Epithelial cell of prostate (primary cell): ENCODE results near the gene OTULINL.

Source experiments
- DNase-seq: peaks from one replicate; pipeline ENCODE4 v3.0.0-alpha.2; 2011; ENCODE audit warnings: low read depth, low spot score
- H3K27ac ChIP-seq: fragments of 450-650 bp; 2 replicates; pipeline ENCODE4 v1.5.1; 2017; ENCODE audit warnings: mild to moderate bottlenecking

Gene OTULINL

DNA sequence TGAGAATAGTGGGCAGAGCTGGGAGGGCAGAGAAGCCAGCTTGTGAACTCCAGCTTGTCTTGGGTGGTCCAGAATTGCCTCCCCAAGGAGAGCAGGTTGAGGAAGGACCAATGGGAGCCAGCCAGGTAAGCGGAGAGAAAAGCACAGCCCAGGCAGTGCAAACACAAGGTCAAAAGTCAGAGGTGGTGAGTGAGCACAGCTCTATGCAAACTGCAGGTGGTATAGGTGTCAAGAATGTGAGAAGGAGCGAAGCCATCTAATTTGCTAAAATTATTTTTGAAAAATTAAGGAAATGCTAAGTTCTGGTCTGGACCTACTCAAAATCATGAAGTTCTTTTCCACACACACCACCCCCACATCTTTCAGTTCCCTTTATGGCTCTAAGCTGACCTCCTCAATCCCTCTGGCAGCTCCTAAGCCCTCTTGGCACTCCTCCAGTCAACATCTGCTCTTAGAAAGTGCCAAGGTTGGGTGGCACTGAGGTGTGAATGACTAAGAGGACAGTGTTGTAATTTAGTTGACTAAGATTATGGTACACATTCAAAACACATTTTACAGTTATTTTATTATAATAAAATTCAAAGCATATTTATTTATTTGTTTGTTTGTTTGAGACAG is 6.6 kb upstream of the OTULINL start:
- DNase-seq, result no peak
- H3K27ac ChIP-seq, result no peak overlapping the region

DNA sequence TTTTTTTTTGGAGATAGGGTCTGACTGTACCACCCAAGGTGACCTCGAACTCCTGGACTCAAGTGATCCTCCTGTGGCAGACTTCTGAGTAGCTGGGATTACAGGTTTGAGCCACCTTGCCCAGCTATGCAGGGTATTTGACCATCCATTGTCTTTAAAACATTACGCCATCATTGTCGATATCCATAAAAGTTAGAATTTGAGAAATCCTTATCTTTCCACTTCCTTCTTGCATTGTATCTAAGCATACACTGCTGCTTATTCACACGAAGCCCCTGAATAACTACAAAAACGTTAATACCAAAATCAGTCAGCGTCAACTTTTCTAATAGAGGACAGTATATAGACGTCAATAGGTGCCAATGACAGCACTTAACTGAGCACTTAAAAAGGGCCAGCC is 5.4 kb upstream of the OTULINL start:
- no peak overlapping the region for H3K27ac ChIP-seq
- DNase-seq, result no peak

DNA sequence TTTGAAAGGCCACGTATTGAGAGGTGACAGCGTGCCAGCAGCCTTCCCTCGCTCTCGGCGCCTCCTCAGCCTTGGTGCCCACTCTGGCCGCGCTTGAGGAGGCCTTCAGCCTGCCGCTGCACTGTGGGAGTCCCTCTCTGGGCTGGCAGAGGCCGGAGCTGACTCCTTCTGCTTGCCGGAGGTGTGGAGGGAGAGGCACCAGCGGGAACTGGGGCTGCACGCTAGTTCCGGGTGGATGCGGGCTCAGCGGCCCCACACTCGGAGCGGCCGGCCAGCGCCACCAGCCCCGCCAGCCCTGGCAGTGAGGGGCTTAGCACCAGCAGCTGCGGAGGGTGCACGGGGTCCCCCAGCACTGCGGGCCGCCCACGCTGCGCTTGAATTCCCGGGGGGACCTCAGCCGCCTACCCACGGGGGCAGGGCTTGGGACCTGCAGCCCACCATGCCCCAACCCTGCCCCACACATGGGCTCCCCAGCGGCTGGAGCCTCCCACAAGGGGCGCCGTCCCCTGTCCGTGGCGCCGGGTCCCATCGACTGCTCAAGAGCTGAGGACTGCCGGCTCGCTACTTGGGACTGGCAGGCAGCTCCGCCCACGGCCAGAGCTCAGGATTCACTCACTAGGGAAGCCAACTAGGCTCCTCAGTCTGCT is 4.4 kb upstream of the OTULINL start:
- no peak overlapping the region for H3K27ac ChIP-seq
- no peak for DNase-seq

DNA sequence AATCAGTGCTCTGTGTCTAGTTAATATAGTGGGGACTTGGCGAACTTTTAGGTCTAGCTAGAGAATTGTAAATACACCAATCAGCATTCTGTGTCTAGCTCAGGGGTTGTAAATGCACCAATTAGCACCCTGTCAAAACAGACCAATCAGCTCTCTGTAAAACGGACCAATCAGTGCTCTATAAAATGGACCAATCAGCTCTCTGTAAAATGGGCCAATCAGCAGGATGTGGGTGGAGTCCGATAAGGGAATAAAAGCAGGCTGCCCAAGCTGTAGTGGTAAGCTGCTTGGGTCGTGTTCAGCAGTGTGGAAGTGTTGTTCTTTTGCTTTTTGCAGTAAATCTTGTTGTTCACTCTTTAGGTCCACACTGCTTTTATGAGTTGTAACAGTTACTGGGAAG is 3.6 kb upstream of the OTULINL start:
- no peak overlapping the region for H3K27ac ChIP-seq
- no peak for DNase-seq

DNA sequence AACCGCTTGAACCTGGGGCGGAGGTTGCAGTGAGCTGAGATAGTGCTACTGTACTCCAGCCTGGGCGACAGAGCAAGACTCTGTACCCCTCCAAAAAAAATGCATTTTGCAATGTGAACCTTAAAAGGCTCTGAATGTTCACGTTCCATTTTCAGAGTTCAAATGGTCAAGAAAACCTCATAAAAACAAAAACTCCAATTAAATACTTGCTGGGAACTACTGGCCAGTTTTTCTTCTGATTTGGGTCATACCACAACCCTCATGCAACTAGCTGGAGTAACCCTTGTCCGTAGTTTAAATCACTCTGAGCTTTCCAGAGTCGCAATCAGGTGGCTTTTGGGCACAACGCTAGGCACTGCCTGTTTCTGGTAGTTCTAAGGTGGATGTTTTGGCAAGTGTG is 2.3 kb upstream of the OTULINL start:
- no peak for DNase-seq
- H3K27ac ChIP-seq, result no peak overlapping the region

DNA sequence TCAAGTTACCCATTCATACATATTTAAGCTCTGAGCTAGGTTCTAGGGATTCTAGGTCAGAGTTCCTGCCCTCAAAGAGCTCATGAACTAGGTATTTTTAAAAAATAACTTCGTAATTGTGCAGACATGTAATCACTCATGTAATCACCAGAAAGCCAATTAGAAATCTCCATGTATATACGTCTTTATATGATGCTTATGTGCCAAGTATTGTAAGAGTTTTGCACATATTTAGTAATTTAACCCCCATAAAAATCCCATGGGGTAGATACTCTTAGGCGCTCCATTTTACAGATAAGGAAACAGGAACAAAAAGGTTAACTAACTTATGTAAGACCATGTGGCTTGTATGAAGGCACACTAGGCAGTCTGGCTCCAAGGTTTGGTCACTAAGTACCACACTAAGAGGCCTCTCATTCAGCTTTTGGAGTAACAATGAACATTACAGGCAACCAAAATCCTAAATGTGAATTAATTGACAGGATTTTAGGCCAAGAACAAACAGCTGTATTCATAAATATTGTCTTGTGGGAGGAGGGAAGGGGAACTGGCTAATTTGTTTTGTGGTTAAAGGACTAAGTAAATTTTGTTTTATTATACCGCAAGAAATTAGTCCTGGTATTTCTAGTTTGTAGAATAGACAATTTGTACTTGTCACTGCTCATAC is 1.7 kb upstream of the OTULINL start:
- H3K27ac ChIP-seq, result no peak overlapping the region
- DNase-seq, result no peak

DNA sequence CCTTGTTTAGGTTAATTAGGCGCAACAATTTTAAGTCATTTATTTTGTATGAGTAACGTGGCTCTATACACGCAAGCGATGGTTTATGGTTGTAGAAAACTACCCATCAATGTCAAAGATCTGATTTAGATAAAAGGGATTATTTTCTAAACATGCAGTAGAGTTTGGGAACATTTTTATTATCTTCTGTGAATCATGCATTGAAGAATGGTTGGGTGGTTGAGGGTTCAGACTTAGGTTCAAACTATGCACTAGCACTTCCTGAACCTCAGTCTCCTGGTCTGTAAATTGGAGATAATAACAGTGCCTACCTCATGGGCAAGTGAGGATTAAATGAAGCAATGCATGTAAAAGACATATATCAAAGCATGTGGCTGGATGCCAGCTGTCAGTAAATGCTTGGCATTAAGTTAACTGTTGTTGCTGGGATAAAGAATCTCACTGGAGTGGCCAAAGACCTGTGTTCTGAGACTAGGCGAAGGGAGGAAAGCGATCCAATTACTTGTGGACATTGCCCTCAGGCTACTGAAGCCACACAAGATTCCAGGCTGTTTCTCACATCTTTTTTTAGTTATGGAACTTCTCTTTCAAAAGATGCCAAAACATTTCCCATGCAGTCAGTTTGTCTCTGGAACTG is 1.1 kb upstream of the OTULINL start:
- DNase-seq, result no peak
- H3K27ac ChIP-seq, result no peak overlapping the region

DNA sequence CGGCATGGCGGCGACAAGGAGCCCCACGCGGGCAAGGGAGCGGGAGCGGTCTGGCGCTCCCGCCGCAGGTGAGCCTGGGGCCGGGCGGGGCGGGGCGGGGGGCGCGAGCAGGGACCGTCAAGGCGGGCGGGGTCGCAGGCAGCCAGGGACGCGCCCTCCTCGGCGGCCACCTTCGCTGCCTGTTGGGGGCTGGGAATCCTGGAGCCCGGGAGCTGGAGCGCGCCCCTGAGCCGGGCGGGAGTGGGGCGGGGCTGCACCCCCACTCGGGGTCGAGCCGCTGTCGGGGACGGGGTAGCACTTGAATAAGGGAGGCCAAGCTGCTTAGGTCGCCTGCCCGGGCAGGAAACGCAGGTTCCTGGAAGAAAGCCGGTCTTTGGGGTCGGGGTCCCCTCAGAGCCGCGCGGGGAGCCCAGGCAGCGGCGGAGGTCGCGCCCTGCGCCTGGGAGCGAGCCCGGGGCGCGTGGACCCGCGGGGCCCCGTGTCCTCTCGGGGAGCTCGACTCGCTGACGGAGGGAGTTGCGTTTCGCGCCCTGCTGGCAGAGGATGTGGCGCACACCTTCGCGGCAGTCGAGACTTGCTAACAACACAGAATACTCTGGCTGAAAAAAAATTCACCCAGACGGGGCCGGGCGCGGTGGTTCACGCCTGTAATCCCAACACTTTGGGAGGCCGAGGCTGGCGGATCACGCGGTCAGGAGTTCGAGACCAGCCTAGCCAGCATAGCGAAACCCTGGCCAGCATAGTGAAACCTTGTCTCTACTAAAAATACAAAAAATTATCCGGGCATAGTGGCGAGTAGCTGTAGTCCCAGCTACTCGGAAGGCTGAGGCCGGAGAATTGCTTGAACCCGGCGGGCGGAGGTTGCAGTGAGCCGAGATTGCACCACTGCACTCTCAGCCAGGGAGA is 552 bp downstream of the OTULINL start:
- no peak overlapping the region for H3K27ac ChIP-seq
- no peak for DNase-seq

DNA sequence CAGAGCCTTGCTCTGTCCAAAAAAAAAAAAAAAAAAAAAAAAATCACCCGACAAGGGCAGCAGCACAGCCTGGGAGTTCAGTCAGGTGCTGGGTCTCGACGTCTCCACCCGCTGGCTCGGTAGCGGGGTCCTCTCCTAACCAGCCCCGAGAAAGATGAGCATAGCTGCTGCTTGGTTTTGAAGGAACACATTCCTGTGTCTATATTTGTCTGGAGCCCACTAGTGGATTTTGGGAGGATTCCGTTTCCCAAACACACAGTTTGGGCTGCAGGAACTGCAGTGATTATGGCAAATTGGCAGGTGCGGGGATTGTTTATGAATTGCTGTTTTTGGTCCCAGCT is 1.2 kb downstream of the OTULINL start:
- H3K27ac ChIP-seq, result no peak overlapping the region
- DNase-seq, result no peak

DNA sequence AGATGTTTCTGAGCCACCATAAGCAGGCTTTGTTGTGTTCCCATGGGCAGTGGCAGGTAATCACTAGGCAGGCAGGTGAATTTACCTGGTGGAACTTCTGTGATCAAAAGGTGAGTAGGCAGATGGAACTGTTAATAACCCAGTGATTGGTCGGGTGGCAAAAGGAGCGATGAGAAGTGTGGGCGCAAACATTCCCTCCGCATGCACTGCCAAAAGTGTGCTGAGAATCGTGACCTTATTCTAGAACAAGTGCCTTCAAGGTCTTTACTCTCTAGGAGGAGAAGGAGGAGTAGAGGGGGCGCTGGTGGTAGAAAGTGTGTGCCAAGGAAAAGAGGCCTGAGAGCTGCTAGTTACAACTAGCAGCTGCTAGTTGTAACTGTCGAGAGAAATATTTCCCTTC is 3.3 kb downstream of the OTULINL start:
- DNase-seq, result no peak
- no peak overlapping the region for H3K27ac ChIP-seq

DNA sequence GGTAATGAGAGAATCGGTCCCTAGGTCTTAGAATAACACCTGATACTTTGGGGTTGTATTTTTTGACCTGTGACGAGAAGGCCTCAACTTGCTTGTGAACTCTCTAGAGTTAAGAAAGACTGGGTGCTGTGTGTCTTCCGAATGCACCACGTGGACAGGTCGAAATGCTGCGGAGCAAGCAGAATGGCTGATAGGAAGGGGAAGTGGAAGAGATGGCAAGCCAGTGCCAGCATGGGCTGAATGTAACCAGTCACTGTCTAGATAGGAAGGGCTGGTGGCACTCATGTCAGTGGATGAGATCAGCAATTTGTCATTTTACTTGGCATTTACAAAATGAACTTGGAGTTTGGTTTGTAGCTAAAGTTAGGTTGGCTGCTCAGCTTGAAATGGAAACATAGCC is 5.6 kb downstream of the OTULINL start:
- no peak for DNase-seq

DNA sequence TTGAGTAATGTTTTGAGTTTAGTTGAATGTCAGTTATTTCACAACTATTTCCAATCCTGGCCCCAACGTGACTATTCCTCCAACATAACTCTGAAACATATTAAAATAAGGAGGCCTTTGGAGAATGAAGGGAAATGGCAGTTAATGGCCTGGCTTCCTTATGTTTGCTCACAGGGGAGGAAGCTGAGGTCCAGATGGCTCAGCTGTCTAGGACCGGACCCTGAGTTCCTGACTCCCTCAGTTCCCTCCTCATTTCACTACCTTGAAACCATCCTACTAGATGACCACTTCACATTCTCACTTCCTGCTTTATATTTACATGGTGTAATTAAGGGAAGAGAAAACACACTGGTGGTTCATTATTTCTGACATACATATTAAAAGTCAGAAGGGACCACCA is 6.6 kb downstream of the OTULINL start:
- no peak overlapping the region for H3K27ac ChIP-seq
- no peak for DNase-seq

More for the DNA sequence above, 5.6 kb downstream of the OTULINL start:
- H3K27ac ChIP-seq, result no peak overlapping the region

DNA sequence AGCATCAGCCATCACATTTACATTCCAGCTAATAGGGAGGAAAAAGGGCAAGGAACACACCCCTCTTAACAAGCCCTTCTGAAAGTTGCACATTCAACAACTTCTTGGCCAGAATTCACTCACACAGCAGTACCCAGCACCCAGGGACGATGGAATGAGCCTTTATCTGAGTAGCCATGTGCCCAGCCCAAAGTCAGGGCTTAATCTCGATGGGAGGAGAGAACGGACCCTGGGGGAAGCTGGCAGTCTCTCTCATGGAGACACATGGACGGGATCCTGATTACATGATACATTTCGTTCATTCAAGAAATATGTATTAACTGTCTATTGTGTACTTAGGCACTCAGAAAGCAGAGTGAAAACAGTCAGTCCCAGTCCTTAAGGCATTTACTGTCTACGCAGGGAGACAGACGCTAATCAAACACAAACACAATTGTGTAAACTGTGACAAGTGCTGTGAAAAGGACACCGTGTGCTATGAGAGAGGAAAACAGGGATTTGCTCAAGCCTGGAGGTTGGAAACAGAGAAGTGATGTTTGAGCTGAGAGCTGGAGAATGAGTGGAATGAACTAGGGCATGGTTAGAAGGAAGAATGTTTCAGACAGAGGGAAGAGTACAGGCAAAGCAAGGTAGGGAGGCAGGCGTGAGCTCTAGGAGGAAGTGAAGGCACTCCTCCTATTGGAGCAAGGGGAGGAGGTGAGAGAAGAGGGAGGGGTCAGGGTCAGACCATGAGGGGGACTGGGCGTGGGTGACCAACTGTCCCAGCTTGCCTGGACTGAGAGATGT is 7.4 kb downstream of the OTULINL start:
- no peak for DNase-seq
- no peak overlapping the region for H3K27ac ChIP-seq

DNA sequence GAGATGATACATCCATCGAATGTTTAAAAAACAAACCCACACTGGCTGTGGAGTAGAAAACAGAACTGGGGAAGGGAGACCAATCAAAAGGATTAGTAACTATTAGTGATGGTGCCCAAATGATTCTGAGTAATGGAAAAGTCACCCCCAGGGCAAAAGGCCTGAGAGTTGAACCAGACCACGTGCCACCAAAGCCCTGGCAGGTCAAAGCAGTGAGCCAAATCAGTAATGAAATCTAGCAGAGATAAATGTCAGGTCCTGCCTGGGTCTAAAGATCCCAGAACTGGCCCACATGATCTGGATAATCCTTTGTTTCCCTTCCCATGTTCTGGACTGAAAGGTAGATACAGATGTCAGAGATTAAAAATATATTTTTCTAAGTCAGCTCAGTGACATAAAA is 9.4 kb downstream of the OTULINL start:
- no peak overlapping the region for H3K27ac ChIP-seq
- no peak for DNase-seq

DNA sequence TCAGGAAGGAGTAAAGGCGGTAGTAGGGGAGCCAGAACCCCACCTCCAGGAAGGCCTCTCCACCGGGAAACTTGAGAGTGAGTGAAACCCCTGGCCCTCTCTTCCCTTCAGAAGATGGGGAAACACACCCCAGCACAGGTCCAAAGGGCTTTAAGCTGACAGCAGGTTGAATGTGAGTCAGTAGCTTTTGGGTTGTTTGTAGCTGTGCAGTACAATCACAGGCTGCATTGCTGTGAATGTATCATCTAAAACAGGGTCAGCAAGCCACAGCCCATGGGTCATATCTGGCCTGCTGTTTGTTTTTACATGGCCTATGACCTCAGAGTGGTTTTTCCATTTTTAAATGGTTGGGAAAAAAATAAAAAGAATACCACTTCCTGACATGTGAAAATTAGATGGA is 10.0 kb downstream of the OTULINL start:
- H3K27ac ChIP-seq, result no peak overlapping the region
- no peak for DNase-seq

DNA sequence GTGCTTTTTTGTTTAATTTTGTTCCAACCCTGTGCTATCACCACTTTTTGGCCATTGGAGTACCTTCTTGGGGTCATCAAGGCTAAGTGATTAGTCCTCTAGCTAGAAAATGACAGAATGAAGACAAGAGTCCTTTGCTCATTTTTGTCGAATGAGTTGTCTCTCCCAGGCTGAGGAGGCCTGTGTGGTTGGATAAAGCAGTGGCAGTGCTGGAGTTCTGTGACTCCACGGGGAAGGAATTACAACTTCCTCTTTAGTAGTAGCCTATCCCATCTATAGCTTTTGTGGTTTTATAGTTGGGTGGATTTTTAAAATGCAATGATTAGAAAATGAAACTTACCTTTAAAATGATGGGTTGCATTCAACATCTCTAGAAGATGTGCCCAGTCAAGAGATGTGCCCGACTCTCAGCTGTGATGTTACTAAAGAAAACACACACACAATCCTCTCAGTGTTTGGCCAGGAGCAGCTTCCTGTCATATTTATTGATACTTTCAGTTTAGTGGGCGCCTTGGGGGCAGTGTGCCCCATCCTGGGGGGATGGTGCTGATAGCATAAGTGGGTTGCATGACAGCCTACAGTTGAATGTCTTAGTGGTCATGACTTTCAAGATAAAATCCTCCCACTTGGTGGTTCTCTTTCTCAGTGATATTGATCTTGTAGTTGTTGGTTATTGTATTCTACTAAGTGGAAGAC is 11.9 kb downstream of the OTULINL start:
- H3K27ac ChIP-seq, result no peak overlapping the region
- no peak for DNase-seq

DNA sequence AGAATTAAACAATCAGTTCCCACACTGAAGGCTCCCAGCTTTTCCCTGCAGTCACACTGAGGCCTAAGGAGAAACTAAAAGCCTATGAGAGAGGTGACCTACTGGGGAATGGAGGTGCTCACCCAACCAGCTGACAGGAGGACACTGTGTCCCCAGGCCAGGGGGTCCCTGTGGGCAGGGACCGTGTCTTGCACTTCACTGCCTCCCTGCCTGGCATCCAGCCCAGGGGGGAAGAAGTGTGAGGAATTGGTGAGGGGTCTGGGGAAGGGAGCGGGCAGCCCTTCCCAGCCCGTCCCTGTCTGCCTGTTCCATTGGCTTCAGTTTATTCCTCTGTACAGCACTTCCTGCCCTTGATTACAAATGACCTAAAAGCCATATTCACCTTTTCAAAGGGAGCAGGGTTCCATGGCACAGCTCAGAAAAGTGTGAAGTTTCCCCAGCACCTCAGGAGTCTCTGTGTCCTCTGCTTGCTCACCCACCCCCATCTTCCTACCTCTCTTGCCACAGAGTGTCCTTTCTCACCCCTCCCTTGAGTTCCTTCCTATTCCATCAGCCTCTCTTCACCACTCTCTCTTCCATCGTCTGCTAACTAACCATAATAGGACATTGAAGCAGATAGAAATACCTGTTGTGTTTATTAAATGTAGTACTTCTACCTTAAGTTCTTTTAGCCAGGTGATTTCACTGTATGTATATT is 12.9 kb downstream of the OTULINL start:
- no peak overlapping the region for H3K27ac ChIP-seq
- no peak for DNase-seq

DNA sequence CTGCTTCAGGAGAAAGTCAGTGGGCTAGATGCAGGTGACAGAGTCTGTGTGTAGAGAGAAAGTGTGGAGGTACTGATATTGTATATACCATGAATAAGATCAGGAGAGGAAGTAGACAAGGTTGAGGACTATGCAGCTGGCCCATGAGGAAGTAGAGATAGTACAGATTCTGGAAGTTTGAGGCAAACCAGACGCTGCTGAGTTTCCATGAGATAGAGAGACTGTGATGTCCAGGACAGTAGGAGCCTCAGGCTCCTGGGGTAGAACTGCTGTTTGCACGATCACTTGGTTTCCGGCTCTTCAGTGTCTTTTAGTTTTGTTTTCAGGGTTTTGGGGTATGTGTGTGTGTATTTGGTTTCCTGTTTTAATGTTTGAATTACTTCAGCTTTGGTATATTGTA is 13.6 kb downstream of the OTULINL start:
- no peak overlapping the region for H3K27ac ChIP-seq
- no peak for DNase-seq

DNA sequence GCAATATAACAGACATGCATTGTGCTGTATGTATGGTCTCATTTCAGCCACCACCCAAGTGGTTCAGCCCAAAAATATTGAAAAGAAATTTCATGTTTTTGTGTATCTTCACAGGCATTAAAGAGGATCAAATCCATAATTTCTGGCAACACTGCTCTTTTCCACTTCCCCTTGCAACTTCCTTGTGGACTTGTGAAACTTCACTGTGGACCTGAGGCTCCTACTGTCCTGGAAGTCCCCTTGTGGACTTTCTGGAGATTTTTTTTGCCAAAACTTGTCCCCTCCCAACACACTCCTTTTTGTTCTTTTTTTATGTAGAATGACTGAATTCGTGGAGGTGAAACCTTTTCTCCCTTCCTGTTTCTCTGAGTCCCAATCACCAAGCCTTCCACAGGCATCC is 14.3 kb downstream of the OTULINL start:
- DNase-seq, result no peak
- no peak overlapping the region for H3K27ac ChIP-seq
